GM18858 (cell line): ENCODE data around the gene NUTM2E.
A peak's percentile ranks its signal among the peaks of the same experiment; 100 is the strongest.
"Not testable (repeated sequence)": the region's sequence is repeated elsewhere in the genome, so short reads cannot be mapped to it uniquely, and the experiment has no call there.

Experiments used
- ATAC-seq: cut with Tn5 transposase; IDR thresholded peaks from one replicate; pipeline ENCODE4 v1.9.1; 2021; ENCODE audit not compliant: unreplicated experiment

The NUTM2E gene

DNA sequence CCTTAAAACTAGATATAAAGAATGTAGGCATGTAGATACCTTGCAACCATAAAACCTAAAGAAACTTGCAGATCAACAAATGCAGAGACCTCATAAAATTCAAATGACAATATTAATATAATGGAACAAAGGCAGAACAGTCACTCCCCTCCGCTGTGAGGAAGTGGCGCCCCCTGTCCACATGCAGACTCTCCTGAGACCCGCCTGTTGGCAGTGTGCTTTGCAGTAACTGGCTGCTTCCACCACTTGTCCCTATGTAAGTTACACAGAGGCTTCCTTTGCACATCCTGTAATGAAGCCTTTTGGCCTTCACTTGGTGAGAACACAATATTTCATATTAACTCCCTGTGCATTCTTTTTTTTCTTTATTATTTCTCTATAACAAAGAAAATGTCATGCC is 36.3 kb downstream of the NUTM2E start:
- not testable (repeated sequence) for ATAC-seq

DNA sequence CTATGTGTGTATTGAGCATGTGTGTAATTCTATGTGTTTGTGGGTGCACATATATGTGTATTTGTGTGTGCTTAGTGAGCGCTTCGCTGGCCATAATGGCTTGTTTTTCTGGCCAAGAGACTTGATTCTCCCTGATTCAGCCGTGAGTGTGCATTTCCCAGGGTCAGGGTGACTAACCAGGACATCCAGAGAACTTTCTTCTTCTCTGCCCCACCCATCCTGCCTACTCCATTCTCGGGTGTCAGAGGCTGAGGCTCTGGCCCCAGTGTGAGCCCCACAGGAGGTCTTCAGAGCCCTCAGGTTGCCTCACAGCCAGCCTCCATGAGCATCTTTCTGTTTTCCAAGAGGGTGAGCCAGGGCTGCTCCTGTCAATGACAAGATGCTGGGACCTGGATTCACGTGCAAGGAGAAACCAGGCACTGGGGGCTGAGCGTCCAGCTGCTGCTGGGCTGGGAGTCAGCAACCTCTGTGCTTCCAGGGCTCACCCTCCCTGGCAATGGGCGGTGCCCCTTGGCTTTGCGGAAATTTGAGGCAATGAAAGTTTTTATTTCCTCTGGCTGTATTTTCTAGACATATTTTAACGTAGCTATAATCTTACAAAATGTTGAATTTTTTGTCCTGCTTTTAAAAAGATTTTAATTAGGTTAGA is 40.5 kb downstream of the NUTM2E start:
- ATAC-seq, result not testable (repeated sequence)

DNA sequence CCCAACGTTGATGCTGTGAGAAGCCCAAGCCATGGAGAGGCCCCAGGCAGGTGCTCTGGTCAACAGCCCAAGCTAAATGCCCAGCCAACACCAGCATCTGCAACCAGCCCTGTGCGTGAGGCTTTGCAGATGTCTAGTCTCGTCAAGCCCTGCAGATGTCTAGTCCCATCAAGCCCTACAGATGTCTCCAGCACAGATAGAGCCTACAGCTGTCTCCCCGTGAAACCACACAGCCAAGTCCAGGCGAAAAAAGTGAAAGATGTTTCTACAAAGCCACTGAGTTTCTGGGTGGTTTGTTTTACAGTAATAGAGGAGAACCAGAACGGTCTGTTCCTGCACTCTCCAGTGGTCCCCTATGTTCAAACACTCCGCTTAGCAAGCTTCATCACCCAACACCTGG is 41.5 kb downstream of the NUTM2E start:
- ATAC-seq, result not testable (repeated sequence)

DNA sequence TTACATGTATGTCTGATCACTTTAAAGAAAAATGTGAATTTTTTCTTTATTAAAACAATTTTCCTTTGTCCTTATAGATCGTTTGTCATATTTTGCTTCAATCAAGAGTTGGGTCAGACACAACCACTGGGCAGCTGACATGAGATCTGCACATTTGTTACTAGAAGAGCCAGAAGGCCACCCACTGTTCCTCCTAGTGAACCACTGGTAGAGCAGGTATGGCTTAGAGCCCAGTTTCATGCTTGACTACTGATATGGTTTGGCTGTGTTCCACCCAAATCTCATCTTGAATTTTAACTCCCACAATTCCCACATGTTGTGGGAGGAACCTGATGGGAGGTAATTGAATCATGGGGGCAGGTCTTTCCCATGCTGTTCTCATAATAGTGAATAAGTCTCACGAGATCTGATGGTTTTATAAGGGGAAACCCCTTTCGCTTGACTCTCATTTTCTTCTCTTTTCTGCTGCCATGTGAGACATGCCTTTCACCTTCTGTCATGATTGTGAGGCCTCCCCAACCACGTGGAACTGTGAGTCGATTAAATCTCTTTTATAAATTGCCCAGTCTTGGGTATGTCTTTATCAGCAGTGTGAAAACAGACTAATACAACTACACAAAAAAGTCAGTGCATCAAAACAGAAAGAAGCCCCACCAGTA is 43.0 kb downstream of the NUTM2E start:
- ATAC-seq, result peak; percentile 45

DNA sequence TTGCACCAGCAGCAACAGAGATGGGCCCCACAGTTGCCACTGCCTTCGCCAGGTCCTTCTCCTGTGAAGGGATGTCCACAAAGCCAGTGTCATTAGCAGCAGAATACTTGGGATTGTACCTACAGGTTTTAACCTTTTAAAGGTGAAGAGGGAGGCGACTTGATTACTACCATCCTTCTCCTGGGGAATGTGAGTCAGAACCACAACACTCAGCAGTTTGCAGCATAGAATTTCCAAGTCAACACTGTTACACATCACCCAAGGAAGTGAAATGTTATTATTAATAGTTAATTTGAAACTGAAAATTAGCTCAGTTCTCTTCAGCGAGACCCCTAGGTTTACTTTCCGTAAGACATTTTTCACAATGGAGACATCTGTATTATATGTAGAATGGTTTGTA is 45.2 kb downstream of the NUTM2E start:
- not testable (repeated sequence) for ATAC-seq
